Stimulated activated CD4-positive, alpha-beta T cell treated with anti-CD3 and anti-CD28 coated beads, TNF-alpha, amount 100 ng/mL, for 4 hours (primary cell): ENCODE measurements around the gene TMEM30A.

ENCODE experiments used
- DNase-seq, 3 experiments: peaks; one replicate each; pipeline ENCODE4 v3.0.0-alpha.2; 2020; ENCODE audit warnings: low read depth in 3 of 3

Gene TMEM30A

DNA sequence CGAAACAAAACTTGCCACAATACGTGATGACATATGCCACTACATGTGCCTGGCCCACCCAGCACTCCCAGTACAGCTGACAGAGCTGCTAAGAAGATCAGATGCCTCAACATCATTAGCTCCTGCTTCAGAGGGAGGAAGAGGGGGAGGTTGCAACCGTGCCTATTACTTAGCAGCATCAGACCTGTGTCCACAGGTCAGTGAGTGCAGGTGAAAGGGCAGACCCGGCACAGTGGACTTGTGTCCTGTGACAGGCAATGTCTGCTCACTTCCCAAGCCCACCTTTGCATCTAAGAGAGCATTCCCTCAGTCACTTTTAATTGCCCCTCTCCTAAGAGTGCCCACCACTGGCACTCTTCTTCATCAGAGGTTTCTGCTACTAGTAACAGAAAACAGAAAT lies 69.3 kb downstream of the TMEM30A start:
- DNase-seq: no peak

DNA sequence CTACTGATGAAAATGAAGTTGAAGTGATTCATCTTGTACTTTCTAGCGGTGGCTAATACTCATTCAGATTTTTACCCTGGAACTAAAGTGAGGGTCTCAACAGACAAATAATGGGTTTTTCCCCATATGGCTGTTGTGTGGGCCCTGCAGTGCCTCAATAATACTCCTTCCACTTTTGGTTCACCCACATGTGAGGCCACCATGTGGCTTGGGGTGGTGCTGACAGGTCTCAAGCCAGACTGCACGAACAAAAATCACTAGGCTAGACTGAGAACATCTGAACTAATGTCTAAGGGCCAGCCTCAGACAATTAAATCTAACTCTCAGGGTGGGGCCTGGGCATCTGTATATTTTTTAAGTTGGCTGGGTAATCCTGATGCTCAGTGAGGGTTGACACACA lies 70.9 kb downstream of the TMEM30A start:
- no peak for DNase-seq

DNA sequence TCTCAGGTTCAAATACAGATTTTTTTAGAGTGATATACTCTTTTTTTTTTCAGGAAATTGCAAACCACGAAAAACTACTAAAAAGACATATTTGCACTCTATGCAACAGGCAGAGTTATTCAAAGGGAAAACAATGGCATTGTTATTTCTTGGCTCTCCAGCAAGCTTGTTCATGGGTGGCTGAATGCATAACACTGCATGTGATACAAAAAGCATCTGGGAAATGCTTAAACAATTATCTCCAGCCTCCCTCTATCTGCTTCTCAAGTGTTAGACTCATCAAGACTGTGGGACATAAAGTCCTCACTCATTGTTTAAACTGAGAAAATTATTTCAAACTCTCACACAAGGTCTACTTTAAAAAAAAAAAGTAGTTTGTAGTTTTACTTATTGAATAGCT lies 71.5 kb downstream of the TMEM30A start:
- no peak for DNase-seq

DNA sequence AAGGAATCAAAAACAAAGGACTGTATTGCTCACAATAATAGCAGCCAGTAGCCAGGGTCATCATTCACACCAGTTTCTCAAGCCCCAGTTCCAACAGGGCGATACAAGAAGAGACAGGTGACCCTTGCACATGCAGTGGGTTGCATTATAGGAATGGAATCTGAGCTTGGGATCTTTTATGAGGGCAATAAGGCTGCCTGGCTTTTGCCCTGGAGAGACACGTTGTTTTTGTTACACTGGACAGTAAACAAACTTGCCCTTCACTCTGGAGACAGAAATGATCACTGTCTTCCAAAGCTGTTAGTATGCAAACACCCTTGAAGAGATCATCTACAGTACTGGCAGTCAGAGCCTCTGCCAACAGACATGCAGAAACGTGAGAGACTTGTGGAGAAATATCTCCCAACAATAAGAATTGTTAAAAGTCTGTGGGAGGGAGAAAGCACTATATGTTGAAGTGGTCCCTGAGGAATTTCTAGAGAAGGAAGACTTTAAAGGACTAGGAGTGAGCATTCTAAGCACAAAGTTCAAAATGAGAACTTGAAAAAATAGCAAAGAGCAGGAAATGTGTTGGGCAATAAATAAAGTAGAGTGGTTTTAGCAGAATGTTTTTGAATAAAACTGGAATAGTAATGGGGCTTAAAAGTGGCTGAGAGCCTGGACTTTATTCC lies 72.5 kb downstream of the TMEM30A start:
- no peak for DNase-seq

DNA sequence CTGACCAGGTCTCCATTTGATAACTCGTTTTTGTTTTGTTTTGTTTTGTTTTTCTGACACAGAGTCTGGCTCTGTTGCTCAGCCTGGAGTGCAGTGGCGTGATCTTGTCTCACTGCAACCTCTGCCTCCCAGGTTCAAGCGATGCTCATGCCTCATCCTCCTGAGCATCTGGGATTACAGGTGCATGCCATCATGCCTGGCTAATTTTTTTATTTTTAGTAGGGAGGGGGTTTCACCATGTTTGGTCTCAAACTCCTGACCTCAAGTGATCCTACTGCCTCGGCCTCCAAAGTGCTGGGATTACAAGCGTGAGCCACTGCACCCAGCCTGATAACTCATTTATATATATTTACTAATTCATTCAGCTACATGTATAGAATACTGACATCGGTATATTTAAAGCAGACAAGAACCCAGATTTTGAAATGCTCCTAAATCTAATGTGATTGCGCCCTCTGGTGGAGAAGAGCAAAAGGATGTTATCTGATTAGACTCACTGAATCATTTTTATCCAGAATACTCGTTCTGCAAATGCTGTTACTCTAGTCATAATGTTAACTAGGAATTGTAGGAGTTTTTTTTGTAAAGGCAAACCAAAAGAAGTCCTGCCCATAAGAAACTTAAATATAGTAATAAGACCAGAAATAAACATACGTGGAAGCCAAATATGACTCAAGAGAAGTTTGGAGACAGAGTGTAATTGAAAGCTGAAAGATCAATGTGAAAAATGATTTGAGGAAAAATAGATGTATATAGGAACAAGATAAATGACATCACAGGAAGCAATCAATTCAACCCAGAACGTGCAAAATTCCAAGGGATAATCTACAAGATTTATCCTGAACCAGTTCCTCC lies 73.5 kb downstream of the TMEM30A start:
- peak in 1 of 3 experiments; percentile 40 for DNase-seq

DNA sequence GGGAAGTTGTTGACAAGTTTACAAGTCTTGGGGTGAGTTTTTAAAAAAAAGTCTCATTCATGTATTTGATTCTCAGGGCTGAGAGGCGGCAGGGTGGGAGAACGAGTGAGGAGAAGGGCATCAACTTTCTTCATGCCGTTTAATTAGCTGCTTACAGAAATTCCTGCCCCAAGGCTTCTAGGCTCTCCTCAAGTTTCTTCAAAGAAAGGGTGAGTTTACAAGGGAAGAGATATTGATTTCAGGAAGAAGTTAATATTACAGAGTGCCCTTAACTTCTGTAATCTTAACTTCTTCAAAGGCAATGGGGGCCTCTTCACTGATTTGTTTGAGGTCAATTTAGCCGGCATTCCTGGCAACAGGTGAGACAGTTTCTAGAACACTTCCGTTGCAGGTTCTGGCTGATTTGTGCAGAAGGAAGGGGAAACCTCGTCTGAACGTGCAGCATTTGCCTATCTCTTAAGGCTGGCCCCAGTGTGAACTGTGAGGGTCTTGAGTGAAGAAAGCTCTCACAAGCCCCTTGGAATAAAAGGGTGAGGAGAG lies 75.3 kb downstream of the TMEM30A start:
- DNase-seq: no peak

DNA sequence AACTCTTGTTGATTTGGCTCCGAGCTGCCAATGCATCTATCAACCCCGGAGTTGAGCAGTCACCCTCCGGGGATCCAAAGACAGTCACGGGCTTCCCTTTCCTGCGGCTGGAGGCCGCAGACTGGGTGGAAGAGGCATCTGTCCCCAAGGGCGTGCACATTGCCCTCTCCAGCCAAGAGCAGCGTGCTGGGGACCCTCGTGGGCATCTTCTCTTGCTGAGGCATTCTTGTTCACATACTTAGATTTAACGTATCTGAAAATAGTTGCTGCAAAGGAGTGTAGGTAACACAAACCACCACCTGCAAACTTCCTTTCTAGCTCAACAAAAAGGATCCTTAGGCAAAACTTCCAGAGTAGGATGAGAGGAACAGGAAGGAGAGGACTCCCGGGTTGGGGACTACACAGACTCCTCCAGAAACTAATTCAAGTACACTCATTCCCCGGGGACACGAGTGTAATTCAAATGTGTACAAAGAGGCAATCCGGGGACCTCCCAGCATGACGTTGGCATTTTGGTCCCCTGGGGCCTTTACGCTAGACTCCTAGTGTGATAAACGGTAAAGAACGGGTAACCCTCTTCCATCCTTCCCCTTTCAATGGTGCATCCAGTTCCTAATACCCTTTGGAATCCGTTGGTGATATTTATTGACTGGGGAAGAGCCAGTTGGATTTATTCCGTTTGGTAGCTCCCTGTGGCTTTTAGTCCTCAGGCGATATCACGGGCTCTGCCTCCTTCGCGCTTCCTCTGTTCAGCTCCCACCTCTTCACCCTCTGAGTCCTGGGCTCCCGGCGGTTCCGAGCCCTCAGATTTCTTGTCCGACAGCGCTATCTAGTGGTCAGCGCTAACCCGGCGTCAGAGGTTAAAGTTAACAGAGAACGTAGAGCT lies 76.1 kb downstream of the TMEM30A start:
- peak; percentile 64 to 71 (median 66) for DNase-seq

DNA sequence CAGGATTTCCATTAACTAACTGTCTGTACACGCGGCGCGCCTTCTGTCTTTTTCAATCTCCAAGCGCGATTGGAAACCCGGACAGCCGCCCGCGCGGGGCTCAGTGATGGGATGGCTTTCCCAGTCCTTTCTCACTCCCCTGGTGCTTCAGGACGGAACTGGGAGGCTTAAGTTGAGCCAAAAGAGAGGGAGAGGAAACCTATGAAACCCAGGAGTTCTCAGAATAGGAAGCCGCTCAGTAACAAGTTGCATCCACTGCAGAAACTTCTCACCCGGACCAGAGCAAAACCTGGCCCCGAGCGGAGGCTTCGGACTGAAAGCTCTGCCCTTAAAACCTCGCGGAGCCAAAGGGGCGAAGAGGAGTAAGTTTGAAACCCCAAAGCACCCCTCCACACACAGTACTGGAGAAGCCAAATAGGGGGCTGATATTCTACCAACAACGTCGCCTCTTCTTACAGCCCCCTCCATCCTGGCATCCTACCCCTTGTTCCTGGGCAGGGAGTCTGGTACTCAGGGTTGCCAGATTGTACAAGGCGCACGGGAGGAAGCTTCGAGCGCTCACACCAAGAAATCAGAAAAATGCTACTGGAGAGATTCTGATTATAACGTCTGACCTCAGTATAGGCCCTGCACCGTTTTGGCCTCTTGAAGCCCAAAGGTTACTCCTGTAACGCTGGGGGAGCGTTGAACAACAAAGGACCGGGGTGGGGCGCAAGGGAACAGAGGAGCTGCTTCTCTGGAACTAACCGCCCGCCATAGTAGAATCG lies 77.8 kb downstream of the TMEM30A start:
- DNase-seq: no peak

DNA sequence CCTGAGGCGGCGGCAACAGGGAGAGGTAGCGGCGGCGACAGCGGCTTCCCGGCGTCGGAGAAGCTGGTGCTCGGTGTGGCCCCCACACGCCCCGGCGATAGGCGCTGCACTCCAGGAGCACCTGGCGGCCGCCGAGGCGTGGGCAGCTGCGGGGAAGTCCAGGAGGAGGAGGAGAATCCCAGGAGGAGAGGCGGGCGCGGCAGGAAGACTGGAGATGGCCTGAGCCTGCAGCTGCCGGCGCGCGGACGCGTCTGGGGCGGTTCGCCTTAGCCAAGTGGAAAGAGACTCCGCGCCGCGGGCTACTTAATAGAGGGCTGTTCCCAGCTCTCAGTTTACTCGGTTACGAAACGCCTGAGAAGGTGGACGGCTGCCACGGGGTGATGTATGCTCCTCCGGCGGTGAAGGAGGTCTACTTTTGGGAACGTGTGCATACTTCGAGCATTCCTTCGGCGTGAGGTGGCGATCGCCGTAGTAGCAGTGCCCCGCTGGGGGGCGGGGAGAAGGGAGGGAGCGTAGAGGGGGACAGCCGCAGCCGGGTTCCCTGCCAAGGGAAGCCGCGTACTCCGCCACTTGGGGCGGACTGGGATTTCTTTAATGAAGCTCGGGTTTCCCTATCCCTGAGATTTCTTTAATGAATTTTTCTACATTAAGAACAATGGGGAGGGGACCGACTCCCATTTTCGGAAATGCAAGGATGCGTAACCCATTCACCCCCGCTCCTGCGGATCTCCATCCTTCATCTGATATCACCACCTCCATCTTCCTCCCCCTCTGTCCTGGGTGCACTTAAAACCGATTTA lies 78.6 kb downstream of the TMEM30A start, which contains the start of gene COL12A1:
Gene COL12A1 (minus strand): TSS at position 278 of the 800 bp plus-strand sequence. CDS start 3,261 bp downstream, outside the sequence.
- DNase-seq: no peak

DNA sequence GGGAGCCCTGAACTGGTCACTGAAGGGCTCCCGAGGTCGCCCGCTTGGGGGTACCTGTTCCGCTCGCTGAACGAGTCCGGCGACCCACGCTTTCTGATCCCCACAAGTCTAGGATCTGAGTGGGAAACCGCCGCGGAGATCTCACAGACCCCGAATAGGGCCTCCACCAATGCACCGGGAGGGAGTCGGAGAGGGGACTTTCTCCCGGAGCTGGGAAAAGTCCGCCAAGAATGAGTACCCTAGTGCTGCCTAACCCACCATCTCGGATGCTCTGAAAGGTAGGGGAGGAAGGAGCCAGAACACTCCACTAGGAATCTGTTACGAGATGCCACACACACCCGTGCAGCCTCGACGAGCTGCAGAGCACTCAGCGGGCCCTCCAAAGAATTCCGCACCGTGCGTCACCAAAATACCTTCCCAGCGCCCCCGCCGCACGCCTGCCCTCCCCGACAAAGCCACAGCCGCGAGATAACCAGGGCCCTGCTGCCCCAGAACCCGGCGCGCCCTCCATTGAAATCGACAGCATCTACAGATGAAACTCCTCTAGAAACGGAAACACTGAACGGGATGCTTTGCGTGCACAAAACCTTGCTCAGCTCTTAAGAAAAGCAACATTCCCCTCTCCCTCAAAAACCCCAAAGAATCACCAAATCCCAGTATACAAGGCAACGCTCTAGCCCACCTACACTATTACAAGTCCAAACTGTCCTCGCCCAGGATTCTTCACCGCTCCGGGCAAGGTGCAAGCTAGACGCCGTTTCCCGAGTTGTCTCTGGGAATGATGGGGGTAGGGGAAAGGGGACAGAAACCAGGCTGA lies 79.4 kb downstream of the TMEM30A start:
- DNase-seq: no peak

DNA sequence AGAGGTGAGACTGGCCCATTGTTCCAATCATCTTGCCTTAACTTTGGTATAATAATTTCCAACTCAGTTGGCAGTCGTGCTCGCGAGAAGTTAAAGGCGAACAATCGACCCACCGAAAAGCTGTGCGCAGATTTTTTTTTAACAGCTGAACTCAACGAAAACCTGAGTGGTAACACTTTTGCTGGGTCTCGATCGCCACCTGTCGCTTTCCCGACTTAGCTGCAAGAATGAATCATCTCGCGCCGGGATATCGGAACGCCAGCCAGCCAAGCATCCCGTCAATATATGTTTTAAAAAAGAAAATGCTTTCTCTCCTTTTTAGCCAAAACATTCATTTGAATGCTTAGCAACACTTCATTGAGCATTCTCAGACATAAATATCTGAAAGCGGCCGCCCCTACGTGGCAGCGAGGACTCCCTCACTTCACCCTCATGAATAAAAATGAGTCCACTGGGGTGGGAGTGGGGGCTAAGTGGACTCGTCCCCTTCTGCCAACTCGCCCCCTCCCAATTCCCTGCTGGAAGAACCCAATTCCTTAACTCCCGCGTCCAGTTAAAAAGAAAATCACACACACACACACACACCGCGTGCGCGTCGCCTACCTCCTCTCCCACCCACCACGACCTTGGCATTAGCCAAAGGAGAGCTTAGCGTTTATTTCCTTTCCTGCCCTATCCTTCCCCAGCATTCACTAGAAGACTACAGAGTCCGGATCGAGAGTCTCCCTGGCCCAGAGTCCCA lies 80.2 kb downstream of the TMEM30A start:
- no peak for DNase-seq

DNA sequence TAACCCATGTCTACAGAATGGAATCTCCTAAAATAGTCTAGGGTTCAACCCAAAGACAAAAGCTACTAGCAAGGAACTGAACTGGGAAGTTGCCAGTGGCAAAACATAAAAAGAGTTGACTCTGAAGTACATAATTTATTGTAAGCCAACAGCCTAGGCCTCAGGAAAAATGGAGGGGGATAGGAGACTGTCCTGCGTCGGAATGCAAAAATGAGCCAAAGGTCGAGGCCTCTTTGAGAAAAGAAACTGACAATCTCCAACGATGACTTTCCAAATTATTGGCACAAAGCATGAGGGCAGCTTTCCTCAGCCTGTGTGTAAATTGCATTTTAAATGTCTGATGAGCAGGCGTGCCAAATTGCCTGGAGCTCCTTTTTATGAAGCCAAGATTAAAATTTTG lies 80.9 kb downstream of the TMEM30A start:
- no peak for DNase-seq
